H1 (cell line): ENCODE results near the gene JAK2. TPM values are rescaled to one million over a fixed set of nuclear protein-coding genes. Genes with fewer than 3 reads are reported as not detected.

Source experiments
- CTCF ChIA-PET: fragments of 300-600 bp; sonication (Branson Sonifier 250); formaldehyde crosslinking; loops from one replicate; lab custom pipeline; 2021; ENCODE audit not compliant: partially characterized antibody; lab: Charles Lee
- POLR2A ChIA-PET: fragments of 300-600 bp; sonication (Branson Sonifier 250); formaldehyde crosslinking; loops from one replicate; lab custom pipeline; 2021; ENCODE audit warnings: inconsistent platforms; ENCODE audit not compliant: partially characterized antibody; lab: Charles Lee
- DNase-seq, 2 experiments: peaks; one replicate each; pipeline versions ENCODE4 v3.0.0 to v3.0.0-alpha.2; 2010 to 2022; ENCODE audit warnings: low spot score in 2 of 2, low read depth in 1 of 2, mixed read lengths in 1 of 2
- FAIRE-seq: peaks from 2 replicates; lab custom pipeline; 2011; peaks lifted over from hg19 to GRCh38; lab: Jason Lieb, UNC
- H2AFZ ChIP-seq: 2 replicates; pipeline ENCODE4 v1.8.1; 2012; ENCODE audit warnings: low read length, inconsistent platforms
- H2AK5ac ChIP-seq: 2 replicates; pipeline ENCODE4 v1.6.1; 2013; ENCODE audit warnings: low read depth, low read length
- H2BK120ac ChIP-seq: replicated peaks from 2 replicates; pipeline ENCODE3; 2013; ENCODE audit warnings: low read depth, low read length, inconsistent platforms
- H2BK12ac ChIP-seq: 2 replicates; pipeline ENCODE4 v1.6.1; 2013; ENCODE audit warnings: low read depth, low read length
- H2BK15ac ChIP-seq: 2 replicates; pipeline ENCODE4 v1.6.1; 2013; ENCODE audit warnings: low read length
- H2BK20ac ChIP-seq: 2 replicates; pipeline ENCODE4 v1.6.1; 2013; ENCODE audit warnings: low read length
- H2BK5ac ChIP-seq: 2 replicates; pipeline ENCODE4 v1.6.1; 2013; ENCODE audit warnings: low read depth, low read length
- H3K14ac ChIP-seq: 2 replicates; pipeline ENCODE4 v1.6.1; 2013; ENCODE audit warnings: inconsistent platforms; ENCODE audit not compliant: insufficient read length
- H3K18ac ChIP-seq: 2 replicates; pipeline ENCODE4 v1.6.1; 2013; ENCODE audit warnings: low read length; ENCODE audit errors: extremely low read depth
- H3K23ac ChIP-seq: 2 replicates; pipeline ENCODE4 v1.6.1; 2013; ENCODE audit warnings: inconsistent platforms; ENCODE audit not compliant: insufficient read length
- H3K23me2 ChIP-seq: 2 replicates; pipeline ENCODE4 v1.6.1; 2013; ENCODE audit warnings: low read depth, low read length
- H3K27ac ChIP-seq: 2 replicates; pipeline ENCODE4 v1.6.1; 2011; ENCODE audit warnings: low read depth, low read length, inconsistent platforms
- H3K27me3 ChIP-seq, 4 experiments: replicated peaks in 1 of 4; 1 replicate in 1 of 4; 2 replicates in 3 of 4; pipeline versions ENCODE4 v1.6.1 to v1.8.1; 2011 to 2013; ENCODE audit warnings: low read length in 3 of 4, mild to moderate bottlenecking in 3 of 4, inconsistent platforms in 2 of 4, mixed read lengths in 2 of 4, moderate library complexity in 1 of 4; ENCODE audit not compliant: control insufficient read depth in 3 of 4, insufficient read depth in 3 of 4; ENCODE audit errors: extremely low read depth in 1 of 4
- H3K36me3 ChIP-seq, 4 experiments: 2 replicates each; pipeline versions ENCODE4 v1.6.1 to v1.8.1; 2011 to 2013; ENCODE audit warnings: mild to moderate bottlenecking in 4 of 4, low read length in 3 of 4, moderate library complexity in 2 of 4, control low read depth in 1 of 4, inconsistent platforms in 1 of 4; ENCODE audit not compliant: insufficient read depth in 4 of 4, control insufficient read depth in 2 of 4
- H3K4ac ChIP-seq: replicated peaks from 2 replicates; pipeline ENCODE3; 2013; ENCODE audit warnings: low read length, low read depth, mixed read lengths, inconsistent platforms; ENCODE audit not compliant: insufficient read length
- H3K4me1 ChIP-seq, 4 experiments: replicated peaks in 1 of 4; 1 replicate in 1 of 4; 2 replicates in 3 of 4; pipeline versions ENCODE4 v1.6.1 to v1.8.1; 2011 to 2013; ENCODE audit warnings: low read length in 3 of 4, inconsistent platforms in 2 of 4, mixed read lengths in 1 of 4; ENCODE audit not compliant: insufficient read depth in 4 of 4, control insufficient read depth in 3 of 4
- H3K4me2 ChIP-seq, 2 experiments: 2 replicates each; pipeline versions ENCODE4 v1.6.1 to v1.8.1; 2011 to 2013; ENCODE audit warnings: low read depth in 2 of 2, low read length in 2 of 2, control low read depth in 1 of 2, inconsistent platforms in 1 of 2, mild to moderate bottlenecking in 1 of 2; ENCODE audit not compliant: insufficient read depth in 1 of 2
- H3K4me3 ChIP-seq, 4 experiments: fragments of 200-600, 300-600 bp in 1 of 4; sonication (generic), shearing (Covaris generic), sonication (Bioruptor Twin) in 1 of 4; 2 replicates each; pipeline versions ENCODE4 v1.5.1 to v1.8.1; 2011 to 2016; ENCODE audit warnings: low read length in 4 of 4, low read depth in 3 of 4, control low read depth in 2 of 4, inconsistent platforms in 2 of 4, mild to moderate bottlenecking in 2 of 4, mixed read lengths in 1 of 4, moderate library complexity in 1 of 4; ENCODE audit not compliant: insufficient read depth in 2 of 4; ENCODE audit errors: extremely low read depth in 1 of 4
- H3K56ac ChIP-seq: replicated peaks from 2 replicates; pipeline ENCODE3; 2013; ENCODE audit warnings: low read depth, mild to moderate bottlenecking, mixed read lengths, low read length, inconsistent platforms; ENCODE audit not compliant: insufficient read length
- H3K79me1 ChIP-seq: 2 replicates; pipeline ENCODE4 v1.6.1; 2013; ENCODE audit warnings: low read depth, low read length, control low read depth
- H3K79me2 ChIP-seq, 2 experiments: 2 replicates each; pipeline versions ENCODE4 v1.6.1 to v1.8.1; 2012 to 2013; ENCODE audit warnings: low read length in 2 of 2, mild to moderate bottlenecking in 2 of 2, inconsistent platforms in 1 of 2; ENCODE audit not compliant: insufficient read depth in 2 of 2, control insufficient read depth in 1 of 2
- H3K9ac ChIP-seq, 4 experiments: replicated peaks in 1 of 4; 1 replicate in 1 of 4; 2 replicates in 3 of 4; pipeline versions ENCODE4 v1.6.1 to v1.8.1; 2011 to 2013; ENCODE audit warnings: low read depth in 3 of 4, low read length in 3 of 4, control low read depth in 2 of 4, mild to moderate bottlenecking in 2 of 4, moderate library complexity in 2 of 4, inconsistent platforms in 1 of 4; ENCODE audit errors: extremely low read depth in 1 of 4
- H3K9me3 ChIP-seq, 2 experiments: 2 replicates each; pipeline versions ENCODE4 v1.6.1 to v1.8.1; 2012 to 2013; ENCODE audit warnings: mild to moderate bottlenecking in 2 of 2, moderate library complexity in 2 of 2, control low read depth in 1 of 2, inconsistent platforms in 1 of 2, low read depth in 1 of 2, low read length in 1 of 2, mixed read lengths in 1 of 2; ENCODE audit not compliant: insufficient read depth in 2 of 2
- H4K20me1 ChIP-seq, 2 experiments: replicated peaks in 1 of 2; 2 replicates each; pipeline versions ENCODE3 to v1.8.1; 2011 to 2013; ENCODE audit warnings: inconsistent platforms in 2 of 2, low read length in 2 of 2, mild to moderate bottlenecking in 1 of 2; ENCODE audit not compliant: insufficient read depth in 2 of 2, control insufficient read depth in 1 of 2
- H4K5ac ChIP-seq: 2 replicates; pipeline ENCODE4 v1.6.1; 2013; ENCODE audit warnings: low read length, low read depth, mixed read lengths, inconsistent platforms; ENCODE audit not compliant: insufficient read length
- H4K8ac ChIP-seq: 2 replicates; pipeline ENCODE4 v1.8.0; 2013; ENCODE audit warnings: mild to moderate bottlenecking, moderate library complexity, low read length, inconsistent platforms; ENCODE audit not compliant: insufficient read depth; ENCODE audit errors: extremely low read depth
- H4K91ac ChIP-seq: replicated peaks from 2 replicates; pipeline ENCODE3; 2013; ENCODE audit warnings: low read length, mixed read lengths, inconsistent platforms; ENCODE audit not compliant: insufficient read length
- ASH2L ChIP-seq: fragments of 200-600, 300-600 bp; sonication (generic); IDR thresholded peaks from one replicate; pipeline ENCODE4 v1.7.1; 2017; ENCODE audit warnings: low read length
- EZH2 ChIP-seq: fragments of 200-600 bp; sonication (generic); IDR thresholded peaks from 2 replicates; pipeline ENCODE4 v1.7.1; 2012; ENCODE audit warnings: low read depth, mild to moderate bottlenecking, moderate library complexity, low read length, inconsistent platforms; ENCODE audit not compliant: severe bottlenecking
- GTF2F1 ChIP-seq: IDR thresholded peaks from 2 replicates; pipeline ENCODE4 v1.6.1; 2012; ENCODE audit warnings: low read depth, low read length, improper control_type of control experiment, borderline replicate concordance
- SP4 ChIP-seq: IDR thresholded peaks from 2 replicates; pipeline ENCODE4 v1.6.1; 2012; ENCODE audit warnings: low read length, inconsistent platforms
- WGBS, 2 experiments: shearing (Covaris generic) in 1 of 2; methylation state at CpG; one replicate each; pipeline versions ENCODE4 v1.1.6 to v1.1.7; 2013 to 2015; ENCODE audit warnings: low lambda C conversion rate in 2 of 2, mixed read lengths in 2 of 2, inconsistent platforms in 1 of 2, low coverage in 1 of 2, missing lambda C conversion rate in 1 of 2; ENCODE audit not compliant: insufficient replicate concordance in 2 of 2, insufficient coverage in 1 of 2, insufficient read length in 1 of 2; ENCODE audit errors: extremely low coverage in 1 of 2, missing lambda C conversion rate in 1 of 2; 5-methylcytosine and 5-hydroxymethylcytosine counted together
- polyA plus RNA-seq, 7 experiments: library from polyadenylated mRNA; depleted of rRNA in 3 of 7; stranded (reverse) in 5 of 7; unstranded in 2 of 7; fragments of >200 nt in 5 of 7; fragments of 200-250 nt in 2 of 7; gene quantifications; 1 replicate in 5 of 7; 2 replicates in 1 of 7; 4 replicates in 1 of 7; pipeline versions ENCODE4 v1.2.1 to v1.2.3, GENCODE V29; 2011 to 2013; ENCODE audit warnings: missing spikeins in 2 of 7, mixed read lengths in 2 of 7
- total RNA-seq: library from RNA; stranded (reverse); fragmentation: NEBNext Ultra II Directional; extraction: Animal tissue kit (Norgen Biotek cat#: 25700); gene quantifications from 2 replicates; pipeline ENCODE4 v1.2.1, GENCODE V29; 2021

JAK2 gene
- total and polyA plus RNA-seq, 2 of the 8 experiments (the other 6 are each of a cell fraction or from before 2014, with no cell fraction given) = 0.50 to 2.1 TPM

DNA sequence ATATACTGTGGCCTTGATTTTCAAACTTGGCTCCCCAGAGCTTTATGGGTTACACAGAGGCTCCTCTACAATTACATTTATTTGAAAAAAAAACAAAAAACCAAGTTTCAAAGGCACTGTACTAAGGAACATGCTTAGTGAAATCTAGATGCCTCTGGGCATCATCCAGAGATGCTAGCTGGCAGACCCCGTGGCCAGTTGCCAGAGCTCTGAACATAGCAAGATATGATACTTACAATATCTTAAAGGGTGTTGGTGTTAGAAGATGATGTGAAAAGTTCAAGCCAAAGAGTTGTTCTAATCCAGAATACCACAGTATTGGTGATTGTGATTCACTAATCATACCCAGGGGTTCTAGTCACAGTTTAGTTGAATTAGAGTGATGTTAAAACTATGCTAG lies 87.8 kb downstream of the JAK2 start:
- H3K4me2 ChIP-seq = no peak overlapping the region
- ChIA-PET POLR2A (no interaction called here), CTCF (no interaction called here)
- H4K20me1 ChIP-seq = peaks cover 0 to 2% of the 10 kb centered on the region in 2 experiments
- H4K5ac ChIP-seq = no peak overlapping the region
- no peak overlapping the region for H2BK15ac ChIP-seq
- H3K4ac ChIP-seq = no peak overlapping the region
- no peak overlapping the region for H3K27ac ChIP-seq
- no peak overlapping the region for H2AFZ ChIP-seq
- no peak overlapping the region for H3K9ac ChIP-seq
- FAIRE-seq = no peak
- no peak overlapping the region for H3K4me3 ChIP-seq
- no peak for DNase-seq
- H3K27me3 ChIP-seq = no peaks in the 10 kb centered on the region
- H2BK12ac ChIP-seq = no peak overlapping the region
- no peak overlapping the region for H4K91ac ChIP-seq
- no peaks in the 10 kb centered on the region for H3K79me2 ChIP-seq
- no peak overlapping the region for H3K18ac ChIP-seq
- H2AK5ac ChIP-seq = no peak overlapping the region
- H3K9me3 ChIP-seq = no peaks in the 10 kb centered on the region
- no peak overlapping the region for H3K14ac ChIP-seq
- H3K23ac ChIP-seq = no peak overlapping the region
- H3K56ac ChIP-seq = no peak overlapping the region
- H2BK5ac ChIP-seq = no peak overlapping the region
- WGBS, 2 experiments = 92% methylated on average over 1 of the region's 1 CpG; no CpG with 5 or more reads in 1 of the 2 experiments
- TF ChIP-seq EZH2 = no peak
- TF ChIP-seq GTF2F1 = no peak
- no peak for TF ChIP-seq SP4
- no peak for TF ChIP-seq ASH2L
- no peaks in the 10 kb centered on the region for H3K36me3 ChIP-seq
- H3K79me1 ChIP-seq = no peaks in the 10 kb centered on the region
- no peak overlapping the region for H2BK20ac ChIP-seq
- H3K4me1 ChIP-seq = no peaks in the 10 kb centered on the region
- no peak overlapping the region for H4K8ac ChIP-seq
- no peaks in the 10 kb centered on the region for H3K23me2 ChIP-seq
- no peak overlapping the region for H2BK120ac ChIP-seq
